Measurements from ENCODE around the gene UBTD1.

The UBTD1 gene

GRCh38 chr10:97502916-97503315, 4.2 kb downstream of the UBTD1 start:
- Histone ChIP-seq H3K9me3 (ENCODE audit: severe bottlenecking) (no peaks in the 10 kb centered on the region), H3K36me3 (no peaks in the 10 kb centered on the region), H3K27ac (no peak overlapping the region), H3K27me3 (ENCODE audit: insufficient read depth, low read depth, severe bottlenecking) (peaks cover 12% of the 10 kb centered on the region), H3K4me3 (ENCODE audit: low read depth, low read length) (no peak overlapping the region)
- no peak for DNase-seq
- TF ChIP-seq CTCF (IDR thresholded peaks at IDR 0.05; ENCODE audit: low read depth, low read length): no peak

GRCh38 chr10:97503406-97503805, 4.7 kb downstream of the UBTD1 start:
- H3K9me3 ChIP-seq (ENCODE audit: severe bottlenecking): no peaks in the 10 kb centered on the region
- H3K36me3 ChIP-seq: no peaks in the 10 kb centered on the region
- peaks cover 12% of the 10 kb centered on the region for H3K27me3 ChIP-seq (ENCODE audit: insufficient read depth, low read depth, severe bottlenecking)
- no peak overlapping the region for H3K27ac ChIP-seq
- TF ChIP-seq CTCF (IDR thresholded peaks at IDR 0.05; ENCODE audit: low read depth, low read length): no peak
- no peak overlapping the region for H3K4me3 ChIP-seq (ENCODE audit: low read depth, low read length)
- no peak for DNase-seq

GRCh38 chr10:97505152-97505551, 6.4 kb downstream of the UBTD1 start:
- H3K4me3 ChIP-seq (ENCODE audit: low read depth, low read length): no peak overlapping the region
- no peak overlapping the region for H3K27ac ChIP-seq
- no peak for TF ChIP-seq CTCF (IDR thresholded peaks at IDR 0.05; ENCODE audit: low read depth, low read length)
- DNase-seq: no peak
- H3K9me3 ChIP-seq (ENCODE audit: severe bottlenecking): no peaks in the 10 kb centered on the region
- H3K36me3 ChIP-seq: no peaks in the 10 kb centered on the region
- H3K27me3 ChIP-seq (ENCODE audit: insufficient read depth, low read depth, severe bottlenecking): peaks cover 8% of the 10 kb centered on the region

- no peaks in the 10 kb centered on the region for H3K9me3 ChIP-seq (ENCODE audit: severe bottlenecking)
- no peak for DNase-seq
- TF ChIP-seq CTCF (IDR thresholded peaks at IDR 0.05; ENCODE audit: low read depth, low read length): no peak
- no peaks in the 10 kb centered on the region for H3K27me3 ChIP-seq (ENCODE audit: insufficient read depth, low read depth, severe bottlenecking)
- no peak overlapping the region for H3K27ac ChIP-seq
- no peaks in the 10 kb centered on the region for H3K36me3 ChIP-seq
- H3K4me3 ChIP-seq (ENCODE audit: low read depth, low read length): no peak overlapping the region
Measured at GRCh38 chr10:97506199-97506991, 7.7 kb downstream of the UBTD1 start.

GRCh38 chr10:97508342-97508741, 9.6 kb downstream of the UBTD1 start:
- no peak for DNase-seq
- H3K36me3 ChIP-seq: no peaks in the 10 kb centered on the region
- H3K9me3 ChIP-seq (ENCODE audit: severe bottlenecking): no peaks in the 10 kb centered on the region
- no peak overlapping the region for H3K27ac ChIP-seq
- no peaks in the 10 kb centered on the region for H3K27me3 ChIP-seq (ENCODE audit: insufficient read depth, low read depth, severe bottlenecking)
- TF ChIP-seq CTCF (IDR thresholded peaks at IDR 0.05; ENCODE audit: low read depth, low read length): no peak
- H3K4me3 ChIP-seq (ENCODE audit: low read depth, low read length): no peak overlapping the region

Measured in WERI-Rb-1 (cell line).